Measurements from ENCODE around the gene TRIAP1. TPM values are rescaled to one million over a fixed set of nuclear protein-coding genes. Genes with fewer than 3 reads are reported as not detected.
"Not testable (repeated sequence)": the region's sequence is repeated elsewhere in the genome, so short reads cannot be mapped to it uniquely, and the experiment has no call there.

The TRIAP1 gene
- polyA plus RNA-seq, 1 donor: 35.0 TPM

DNA sequence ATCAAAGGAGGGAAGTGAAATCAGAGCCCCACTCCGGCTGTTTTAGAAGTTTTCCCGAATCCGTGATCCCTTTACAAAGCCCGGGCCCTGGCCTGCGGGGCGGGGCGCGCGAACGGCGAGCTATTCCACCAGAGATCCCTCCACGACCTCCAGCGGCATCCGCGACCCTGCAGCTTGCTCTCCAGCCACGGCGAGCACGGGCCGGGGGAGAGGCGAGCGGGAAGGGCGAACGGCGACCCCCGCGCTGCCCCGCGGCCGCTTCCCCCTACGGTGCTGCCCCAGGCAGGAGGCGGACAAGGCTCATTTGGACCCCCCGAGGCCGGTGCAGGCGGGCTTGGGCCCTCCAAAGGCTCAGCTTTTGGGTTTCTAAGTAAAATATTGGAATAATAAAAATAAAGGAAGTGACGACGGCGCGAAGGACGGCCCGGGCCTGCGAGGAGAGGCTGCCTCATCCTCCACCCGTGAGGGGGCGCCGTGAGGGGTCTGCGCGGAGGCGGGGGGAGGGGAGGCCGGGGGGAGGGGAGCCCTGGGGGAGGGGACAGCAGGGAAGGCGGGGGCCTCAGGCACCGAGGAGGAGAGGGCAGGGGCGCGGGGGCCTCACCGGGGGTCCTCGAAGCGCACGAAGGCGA is 22.8 kb upstream of the TRIAP1 start:
- DNase-seq (ENCODE audit: low read depth): no peak

DNA sequence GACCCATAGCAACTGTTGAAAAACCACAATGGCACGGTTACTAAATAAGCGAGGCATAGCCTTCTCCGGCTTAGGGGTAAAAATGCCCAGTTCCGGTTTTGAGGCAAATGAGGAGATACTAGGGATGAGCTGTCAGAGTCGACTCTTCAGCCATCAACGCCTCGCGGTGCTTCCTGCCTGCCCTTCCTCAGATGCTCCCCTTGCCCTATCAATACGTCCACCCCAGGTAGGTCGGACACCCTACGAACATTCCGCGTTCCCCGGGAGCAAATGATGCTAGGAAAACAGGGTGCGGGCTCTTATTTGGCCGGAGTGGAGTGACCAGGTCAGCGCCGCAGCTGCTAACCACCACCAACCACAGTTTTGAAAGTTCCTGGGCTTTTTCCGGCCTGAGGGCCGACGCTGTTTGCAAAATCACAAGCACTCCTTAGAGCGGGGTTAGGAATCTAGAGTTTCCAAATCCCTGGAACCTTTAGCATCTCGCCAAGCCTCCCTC is 22.2 kb upstream of the TRIAP1 start:
- DNase-seq (ENCODE audit: low read depth): no peak

DNA sequence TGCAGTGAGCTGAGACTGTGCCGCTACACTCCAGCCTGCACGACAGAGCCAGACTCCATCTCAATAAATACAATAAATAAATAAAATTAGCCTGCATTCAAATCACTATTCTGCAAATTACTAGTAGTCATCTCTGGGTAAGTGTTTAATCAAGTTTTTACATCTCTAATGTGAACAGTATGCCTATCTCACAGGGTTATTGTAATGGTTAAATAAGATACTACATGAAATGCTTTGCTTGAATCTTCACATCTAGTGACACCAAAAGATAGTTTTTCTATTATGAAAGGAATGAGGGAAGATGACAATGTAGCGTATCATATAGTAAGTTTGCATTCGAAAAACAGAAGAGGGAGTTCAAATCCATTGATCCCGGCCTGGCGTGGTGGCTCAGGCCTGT is 21.3 kb upstream of the TRIAP1 start:
- DNase-seq (ENCODE audit: low read depth): no peak

DNA sequence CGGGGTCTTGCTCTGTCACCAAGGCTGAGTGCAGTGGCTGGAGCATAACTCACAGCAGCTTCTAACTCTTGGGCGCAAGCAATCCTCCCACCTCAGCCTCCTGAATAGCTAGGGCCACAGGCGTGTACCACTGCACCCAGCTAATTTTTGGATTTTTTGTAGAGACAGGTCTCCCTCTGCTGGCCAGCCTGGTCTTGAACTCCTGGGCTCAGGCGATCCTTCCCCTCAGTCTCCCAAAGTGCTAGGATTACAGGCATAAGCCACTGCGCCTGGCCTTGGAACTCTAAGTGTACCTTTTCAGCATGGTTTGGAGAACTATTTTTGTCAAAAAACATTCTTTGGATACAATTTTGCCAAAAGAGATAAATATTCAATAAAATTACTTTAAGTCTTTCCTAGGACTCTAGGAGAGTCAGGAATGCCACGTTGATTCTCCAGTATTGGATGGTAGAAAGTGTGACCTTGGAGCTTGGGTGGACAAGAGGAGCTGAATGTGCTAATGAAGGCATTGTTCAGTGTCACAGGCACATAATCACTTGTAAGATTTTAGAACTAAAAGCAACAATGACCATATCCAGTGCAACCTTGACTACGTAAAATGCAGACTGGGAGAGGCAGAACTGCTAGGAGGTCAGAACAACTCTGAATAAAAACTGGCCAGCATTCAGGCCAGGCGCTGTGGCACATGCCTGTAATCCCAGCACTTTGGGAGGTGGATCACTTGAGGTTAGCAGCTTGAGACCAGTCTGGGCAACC is 20.6 kb upstream of the TRIAP1 start:
- no peak for DNase-seq (ENCODE audit: low read depth)

DNA sequence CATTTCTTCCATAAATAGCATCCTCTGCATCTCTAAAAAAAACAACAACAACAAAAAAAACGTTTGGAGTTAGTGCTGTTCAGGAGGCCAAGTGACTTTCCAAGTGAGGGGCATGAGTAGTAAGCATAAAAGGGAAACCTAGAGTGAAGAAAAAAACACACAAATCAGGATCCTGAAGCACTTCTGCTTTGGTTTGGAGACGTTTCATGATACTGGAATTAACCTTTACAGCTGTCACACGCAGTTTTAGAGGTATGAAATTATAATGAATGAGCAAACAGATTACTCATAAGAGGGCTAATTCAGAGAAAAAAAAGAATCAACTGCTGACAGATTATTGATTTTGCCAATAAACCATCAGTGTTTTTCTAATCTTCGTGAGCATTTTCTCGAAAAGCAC is 19.6 kb upstream of the TRIAP1 start:
- no peak for DNase-seq (ENCODE audit: low read depth)

DNA sequence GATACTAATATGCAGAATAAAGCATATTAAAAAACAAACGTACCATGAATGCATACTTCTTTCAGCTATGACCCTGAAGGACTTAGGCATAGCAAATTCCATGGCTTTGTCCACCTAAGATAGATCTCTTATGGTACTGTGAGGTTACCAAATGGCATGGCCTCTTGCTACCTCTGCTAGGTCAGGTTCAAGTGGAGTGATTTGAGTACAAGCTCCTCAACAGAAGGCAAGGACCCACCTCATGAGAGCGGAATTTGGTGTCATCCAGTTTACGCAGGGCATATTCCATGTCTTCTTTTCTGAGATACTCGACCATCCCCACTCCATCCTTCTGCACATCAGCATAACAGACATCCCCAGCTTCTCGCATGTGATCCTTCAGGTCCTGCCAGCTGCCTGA is 17.5 kb upstream of the TRIAP1 start:
- no peak for DNase-seq (ENCODE audit: low read depth)

DNA sequence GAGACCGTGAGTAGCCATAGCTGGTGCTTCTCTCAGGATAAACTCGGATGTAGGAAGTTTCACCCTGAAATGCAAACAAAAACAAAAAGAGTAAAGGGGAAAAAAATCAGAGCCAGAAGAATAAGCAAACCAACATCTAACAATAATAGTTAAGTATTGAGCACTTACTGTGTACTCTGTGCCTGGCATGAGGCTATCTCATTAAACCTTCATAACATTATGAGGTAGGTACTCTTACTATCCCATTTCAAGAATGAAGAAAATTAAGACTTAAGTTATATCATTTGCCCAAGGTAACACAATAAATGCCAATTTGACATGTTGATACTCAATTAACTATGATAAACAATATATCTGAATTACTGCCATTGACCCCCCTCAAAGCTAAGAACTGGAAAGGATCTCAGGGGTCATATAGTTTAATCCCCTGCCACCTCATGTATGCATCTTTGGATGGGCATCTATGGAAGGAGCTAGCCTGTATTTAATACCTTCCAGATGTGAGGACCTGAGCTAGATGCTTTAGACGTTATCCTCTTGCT is 16.0 kb upstream of the TRIAP1 start:
- DNase-seq (ENCODE audit: low read depth): no peak

DNA sequence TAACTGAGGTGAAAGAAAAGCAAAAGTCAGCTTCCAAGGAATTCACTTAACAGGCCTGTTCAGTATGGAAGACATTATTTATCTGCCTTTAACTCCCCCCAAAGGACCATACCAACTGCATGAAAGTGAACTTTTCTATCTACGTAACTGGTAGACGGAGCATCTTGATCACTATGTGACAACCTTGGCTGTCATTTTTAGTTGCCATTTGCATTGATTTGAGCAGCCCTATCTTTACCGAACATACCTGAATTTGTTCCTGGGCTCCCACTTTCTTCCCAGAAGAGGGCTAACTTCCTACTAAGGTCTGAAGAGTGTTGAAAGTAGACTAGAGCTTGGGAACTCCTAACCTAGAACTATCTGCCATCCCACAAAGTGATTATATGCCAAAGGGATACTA is 14.0 kb upstream of the TRIAP1 start:
- DNase-seq (ENCODE audit: low read depth): no peak

DNA sequence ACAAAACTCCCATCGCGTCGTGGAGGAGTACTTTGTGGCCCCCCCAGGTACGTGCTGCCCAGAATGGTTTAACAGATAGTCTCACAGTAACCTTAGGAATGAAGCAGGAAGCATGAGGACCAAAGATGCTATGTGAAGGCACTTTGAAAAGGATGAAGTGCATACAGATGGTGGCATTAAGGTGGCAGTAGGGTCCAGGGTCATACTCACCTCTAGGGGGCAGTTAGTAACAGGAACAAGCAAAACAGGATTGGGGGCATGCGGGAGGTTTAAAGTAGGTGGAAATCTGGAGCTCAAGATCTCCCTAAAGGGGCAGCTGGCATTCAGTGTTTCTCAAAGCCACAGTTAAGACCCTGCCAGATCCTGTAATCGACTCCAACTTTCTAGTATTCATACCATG is 10.9 kb upstream of the TRIAP1 start:
- DNase-seq (ENCODE audit: low read depth): no peak

DNA sequence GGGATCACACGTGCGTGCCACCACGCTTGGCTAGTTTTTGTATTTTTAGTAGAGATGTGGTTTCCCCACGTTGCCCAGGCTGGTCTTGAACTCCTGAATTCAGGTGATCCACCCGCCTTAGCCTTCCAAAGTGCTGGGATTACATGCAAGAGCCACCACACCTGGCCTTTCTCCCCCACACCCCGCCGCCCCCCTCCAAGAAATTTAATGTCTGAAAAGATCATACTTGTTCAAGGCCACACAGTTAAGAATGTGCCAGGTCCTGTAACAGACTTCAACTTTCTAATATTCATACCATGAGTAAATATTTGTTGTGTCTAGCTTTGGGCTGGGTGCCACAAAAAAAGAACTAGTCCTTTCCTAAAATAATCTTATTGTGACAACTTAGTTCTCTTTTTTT is 9.1 kb upstream of the TRIAP1 start:
- DNase-seq (ENCODE audit: low read depth): no peak

DNA sequence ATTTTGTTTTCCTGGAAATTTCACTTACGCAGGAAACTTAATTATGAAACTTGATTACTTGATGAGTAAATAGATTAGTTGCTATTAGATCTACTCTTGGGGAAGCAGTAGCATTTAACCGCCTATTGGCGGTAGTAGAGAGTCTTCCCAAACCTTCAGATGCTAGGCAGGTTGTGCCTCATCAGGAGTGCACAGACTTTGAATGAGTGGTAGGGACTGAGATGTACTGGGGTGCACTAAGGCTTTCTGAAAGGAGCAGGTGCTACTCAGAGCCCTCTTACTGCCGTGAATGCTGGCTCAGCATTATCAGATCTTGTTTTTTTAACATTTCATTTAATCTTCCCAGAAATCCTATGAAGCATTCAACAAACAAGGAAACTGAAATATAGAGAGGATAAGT is 7.8 kb upstream of the TRIAP1 start:
- DNase-seq (ENCODE audit: low read depth): no peak

DNA sequence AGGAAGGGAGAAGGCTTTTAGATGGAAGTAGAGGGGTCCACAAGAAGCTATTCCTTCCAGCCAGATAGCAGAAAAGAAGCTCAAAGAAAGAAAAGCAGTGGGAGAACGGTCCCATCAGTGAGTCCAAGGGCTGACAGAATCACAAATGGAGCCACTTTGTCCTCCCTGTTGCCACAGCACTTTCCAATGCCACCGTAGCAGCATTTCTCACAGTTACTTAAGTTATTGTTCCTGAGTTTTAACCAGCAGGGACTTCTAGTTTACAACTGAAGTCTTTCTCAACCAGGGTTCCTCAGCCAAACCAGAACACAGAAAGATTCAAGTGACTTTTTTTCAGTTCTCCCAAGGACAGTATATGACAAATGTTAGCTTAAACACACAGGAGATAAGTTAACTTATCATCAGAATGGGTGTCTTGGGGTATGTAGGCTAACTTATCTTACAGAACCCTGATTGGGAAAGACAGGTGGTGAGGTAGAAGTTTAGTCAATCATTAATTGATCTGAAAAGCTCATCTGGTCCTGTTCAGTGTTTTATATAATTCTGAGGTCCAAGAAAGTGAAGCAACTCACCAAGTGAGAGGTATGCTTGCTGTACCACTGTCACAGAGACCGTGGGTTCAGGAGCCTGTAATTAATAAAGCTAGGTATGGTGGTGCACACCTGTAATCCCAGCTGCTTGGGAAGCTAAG is 7.0 kb upstream of the TRIAP1 start:
- DNase-seq (ENCODE audit: low read depth): no peak

DNA sequence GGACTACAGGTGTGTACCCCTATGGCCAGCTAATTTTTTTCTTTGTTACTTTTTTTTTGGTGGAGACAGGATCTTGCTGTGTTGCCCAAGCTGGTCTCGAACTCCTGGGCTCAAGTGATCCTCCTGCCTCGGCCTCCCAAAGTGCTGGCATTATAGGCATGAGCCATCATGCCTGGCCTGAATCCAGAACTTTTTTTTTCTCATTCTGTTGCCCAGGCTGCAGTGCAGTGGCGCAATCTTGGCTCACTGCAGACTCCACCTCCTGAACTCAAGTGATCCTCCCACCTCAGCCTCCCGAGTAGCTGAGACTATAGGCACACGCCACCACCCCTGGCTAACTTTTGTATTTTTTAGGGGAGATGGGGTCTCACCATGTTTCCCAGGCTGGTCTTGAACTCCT is 6.3 kb upstream of the TRIAP1 start:
- DNase-seq (ENCODE audit: low read depth): not testable (repeated sequence)

DNA sequence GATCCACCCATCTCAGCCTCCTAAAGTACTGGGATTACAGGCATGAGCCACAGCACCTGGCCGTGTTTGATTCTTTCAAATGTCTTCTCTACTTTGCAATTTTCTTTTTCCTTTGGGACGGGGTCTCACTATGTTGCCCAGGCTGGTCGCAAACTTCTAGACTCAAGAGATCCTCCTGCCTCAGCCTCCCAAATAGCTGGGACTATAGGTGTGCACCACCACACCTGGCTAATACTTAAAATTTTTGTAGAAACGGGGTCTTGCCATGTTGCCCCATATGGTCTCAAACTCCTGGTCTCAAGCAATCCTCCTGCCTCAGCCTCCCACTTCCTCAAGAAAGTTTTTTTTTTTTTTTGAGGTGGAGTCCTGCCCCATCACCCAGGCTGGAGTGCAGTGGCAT is 1.8 kb upstream of the TRIAP1 start:
- no peak for DNase-seq (ENCODE audit: low read depth)

DNA sequence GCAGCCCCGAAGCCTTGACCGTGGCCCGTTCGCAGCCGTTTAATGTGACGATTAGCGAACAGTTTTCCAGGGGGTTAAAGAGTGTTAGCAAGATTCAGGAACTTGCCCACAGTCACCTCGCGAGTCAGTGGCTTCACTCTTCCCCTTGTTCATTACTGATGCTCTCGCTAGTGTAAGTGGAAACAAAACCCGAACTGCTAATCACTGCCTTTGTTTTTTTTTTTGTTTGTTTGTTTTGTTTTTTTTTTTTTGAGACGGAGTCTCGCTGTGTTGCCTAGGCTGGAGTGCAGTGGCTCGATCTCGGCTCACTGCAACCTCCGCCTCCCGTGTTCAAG is 627 bp upstream of the TRIAP1 start:
- DNase-seq (ENCODE audit: low read depth): not testable (repeated sequence)

DNA sequence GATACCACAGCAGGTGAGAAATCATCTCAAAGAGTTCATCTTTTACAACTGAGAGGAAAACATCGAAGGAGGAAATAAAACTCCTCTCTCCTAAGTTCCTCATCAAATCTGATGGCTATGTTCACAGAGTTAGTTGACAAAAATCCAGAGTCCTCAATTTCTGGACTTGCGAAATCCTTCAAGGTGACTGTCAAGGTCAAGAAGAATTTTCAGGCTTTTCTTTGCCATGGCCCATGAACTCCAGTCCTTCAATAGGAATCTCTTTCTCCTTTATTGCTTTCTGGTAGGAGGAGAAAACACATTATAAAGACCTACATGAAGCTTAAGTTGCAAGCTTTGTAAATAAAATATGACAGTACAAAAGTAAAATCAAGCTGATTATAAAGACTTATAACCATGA is 1.5 kb downstream of the TRIAP1 start:
- no peak for DNase-seq (ENCODE audit: low read depth)

DNA sequence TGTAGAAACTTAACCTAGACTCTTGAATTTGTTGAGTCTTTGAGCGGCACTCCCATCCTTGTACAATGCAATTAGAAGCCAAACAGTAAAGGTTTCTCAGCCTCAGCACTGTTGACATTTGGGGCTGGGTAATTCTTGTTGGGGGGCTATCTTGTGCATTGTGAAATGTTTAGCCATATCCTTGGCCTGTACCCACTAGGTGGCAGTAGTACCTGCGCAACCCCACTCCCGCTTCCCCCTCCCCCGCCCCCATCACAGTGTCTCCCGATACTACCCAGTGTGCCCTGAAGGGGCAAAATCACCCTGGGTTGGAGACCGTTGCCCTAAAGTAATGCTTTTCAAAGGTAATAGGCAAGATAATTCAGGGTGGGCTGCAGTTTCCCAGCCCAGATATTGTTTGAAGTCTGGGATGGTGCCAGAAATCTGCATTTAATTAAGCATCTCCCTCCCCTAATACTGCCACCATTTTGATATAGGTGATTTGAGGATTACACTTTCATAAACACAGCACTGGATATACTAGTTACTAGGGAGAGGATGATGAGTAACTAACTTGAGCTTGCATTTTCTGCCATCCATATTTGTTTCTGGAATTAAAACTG is 6.4 kb downstream of the TRIAP1 start:
- no peak for DNase-seq (ENCODE audit: low read depth)

DNA sequence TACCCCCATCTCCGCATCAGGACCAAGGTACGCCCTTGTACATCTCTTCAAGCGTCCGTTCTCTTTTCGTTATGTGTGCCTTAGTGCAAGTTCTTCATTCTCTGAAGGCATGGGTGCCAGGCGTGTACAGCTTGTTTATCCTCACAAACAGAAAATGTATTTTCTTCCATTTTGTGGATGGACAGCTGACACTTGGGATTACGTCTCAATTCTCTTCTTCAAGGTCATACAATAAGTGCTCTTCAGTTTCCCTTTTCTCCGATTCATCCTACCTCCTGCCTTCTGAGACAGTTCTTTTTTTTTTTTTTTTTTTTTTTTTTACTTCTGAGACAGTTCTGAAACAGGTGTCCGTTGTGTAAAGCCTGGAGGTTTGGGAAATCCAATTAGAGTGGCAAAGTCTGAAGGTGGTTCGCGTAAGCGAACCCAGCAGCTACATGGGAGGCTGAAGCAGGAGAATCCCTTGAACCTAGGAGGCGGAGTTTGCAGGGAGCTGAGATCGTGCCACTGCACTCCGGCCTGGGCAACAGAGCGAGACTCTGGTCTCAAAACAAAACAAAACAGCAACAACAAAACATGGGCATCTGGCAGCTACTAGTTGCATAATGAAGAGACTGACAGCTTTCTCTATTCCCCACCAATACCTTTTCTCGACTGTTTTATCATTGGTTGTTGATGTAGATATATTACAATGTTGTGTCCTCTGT is 7.5 kb downstream of the TRIAP1 start:
- DNase-seq (ENCODE audit: low read depth): no peak

DNA sequence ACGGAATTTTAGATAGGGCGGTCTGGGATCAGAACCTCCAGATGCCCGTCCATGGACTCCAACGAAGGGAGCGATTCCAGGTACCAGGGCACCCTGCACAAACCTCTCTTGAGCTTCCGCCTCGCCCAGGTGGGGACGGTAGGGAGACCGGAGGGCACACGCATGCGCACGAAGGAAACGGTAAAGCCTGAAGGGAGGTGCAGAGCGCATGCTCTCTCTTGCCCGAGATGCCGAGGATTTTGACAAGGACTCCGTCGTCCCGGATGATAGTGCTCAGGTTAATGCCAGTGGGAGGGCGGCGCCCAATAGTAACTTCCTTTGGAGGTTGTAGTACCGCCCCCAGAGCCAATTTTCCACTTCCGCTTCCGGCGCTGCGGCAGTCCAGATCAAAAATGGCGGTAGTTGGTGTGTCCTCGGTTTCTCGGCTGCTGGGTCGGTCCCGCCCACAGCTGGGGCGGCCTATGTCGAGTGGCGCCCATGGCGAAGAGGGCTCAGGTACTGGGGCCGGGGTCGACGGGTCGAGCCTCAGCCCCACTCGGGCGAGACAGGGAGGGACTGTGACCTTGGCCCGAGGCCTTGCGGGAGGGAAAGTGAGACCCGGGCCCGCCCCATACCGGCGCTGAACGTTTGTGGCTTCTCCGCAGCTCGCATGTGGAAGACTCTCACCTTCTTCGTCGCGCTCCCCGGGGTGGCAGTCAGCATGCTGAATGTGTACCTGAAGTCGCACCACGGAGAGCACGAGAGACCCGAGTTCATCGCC is 8.3 kb downstream of the TRIAP1 start, which contains the start of gene COX6A1:
COX6A1 (plus strand) TSS at position 379 of the 760 bp plus-strand sequence; CDS start at position 393, 14 bp downstream.
- peak; percentile 91 for DNase-seq (ENCODE audit: low read depth)

DNA sequence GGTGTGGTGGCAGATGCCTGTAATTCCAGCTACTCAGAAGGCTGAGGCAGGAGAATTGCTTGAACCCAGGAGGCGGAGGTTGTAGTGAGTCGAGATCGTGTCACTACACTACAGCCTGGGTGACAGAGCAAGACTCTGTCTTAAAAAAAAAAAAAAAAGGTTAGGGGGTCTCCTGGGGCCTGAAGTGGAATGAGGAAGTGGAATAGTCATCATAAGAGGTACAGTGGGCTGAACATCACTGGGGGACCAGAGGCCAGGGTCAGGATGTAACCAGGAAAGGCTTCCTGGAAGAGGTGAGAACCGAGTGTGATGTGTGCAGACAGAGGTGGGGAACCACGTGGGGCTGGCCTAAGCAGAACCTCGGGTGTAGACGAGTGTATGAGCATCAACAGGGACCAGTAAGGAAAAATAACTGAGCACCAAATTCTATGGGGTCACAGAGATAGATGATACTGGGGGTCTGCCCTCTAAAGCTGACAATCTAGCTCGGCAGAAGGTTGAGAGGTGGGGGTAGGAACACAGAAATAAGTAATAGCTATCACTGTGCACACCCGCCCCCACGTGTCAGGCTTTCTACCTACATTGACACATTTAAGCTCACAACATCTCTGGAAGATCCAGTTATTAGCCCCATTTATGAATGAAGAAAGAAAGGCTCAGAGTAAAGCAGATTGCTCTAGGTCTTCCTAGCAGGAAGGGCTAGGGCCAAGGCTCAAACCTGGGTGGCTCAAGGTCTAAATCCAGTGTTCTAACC is 13.2 kb downstream of the TRIAP1 start:
- DNase-seq (ENCODE audit: low read depth): no peak
